GM18517 (cell line): ENCODE data around the gene TMCC1.
"Not testable (repeated sequence)": the region's sequence is repeated elsewhere in the genome, so short reads cannot be mapped to it uniquely, and the experiment has no call there.

Experiments
- ATAC-seq: cut with Tn5 transposase; IDR thresholded peaks from one replicate; pipeline ENCODE4 v1.9.1; 2021; ENCODE audit warnings: mild to moderate bottlenecking, moderate library complexity; ENCODE audit not compliant: unreplicated experiment

Gene TMCC1

DNA sequence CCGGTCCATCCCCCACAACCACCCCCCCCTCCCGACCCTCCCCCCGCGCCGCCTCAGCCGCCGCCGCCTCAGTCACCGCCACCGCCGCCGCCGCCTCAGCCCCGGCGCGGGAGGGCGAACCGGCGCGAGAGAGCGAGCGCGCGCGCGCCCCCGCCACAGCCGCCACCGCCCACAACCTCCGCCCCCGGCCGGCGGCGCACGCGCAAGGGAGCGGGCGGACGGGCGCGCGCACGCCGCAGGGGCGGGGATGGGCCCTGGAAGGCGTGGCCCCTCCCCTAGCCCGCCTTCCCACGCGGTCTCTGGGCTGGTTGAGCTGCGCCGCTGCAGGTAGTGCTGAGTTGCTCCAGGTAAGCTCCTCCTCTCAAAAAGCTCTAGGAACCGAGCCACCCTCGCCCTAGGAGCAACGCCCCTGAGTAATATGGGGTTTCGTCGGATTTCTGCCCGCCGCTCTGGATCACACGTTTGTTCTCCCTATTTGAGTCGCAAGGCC is at the start of gene TMCC1:
Gene TMCC1, minus strand, starts transcription at position 131 of the 490 bp plus-strand sequence.
- ATAC-seq: peak; percentile 67

DNA sequence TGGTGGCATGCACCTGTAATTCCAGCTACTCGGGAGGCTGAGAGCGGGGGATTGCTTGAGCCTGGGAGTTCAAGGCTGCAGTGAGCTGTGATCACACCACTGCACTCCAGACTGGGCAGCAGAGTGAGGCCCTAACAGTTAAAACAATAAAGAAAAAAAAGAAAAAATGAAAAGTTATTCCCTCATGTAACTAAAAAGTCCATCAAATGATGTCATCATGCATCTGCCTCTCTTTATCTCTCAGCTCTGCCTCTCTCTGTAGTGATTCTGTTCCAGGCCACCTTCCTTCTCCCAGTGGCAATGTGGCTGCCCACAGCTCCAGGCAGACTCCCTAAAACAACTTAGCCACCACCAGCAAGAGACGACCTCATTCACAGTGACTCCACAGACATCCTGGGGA is 49.5 kb upstream of the TMCC1 start:
- ATAC-seq: no peak

DNA sequence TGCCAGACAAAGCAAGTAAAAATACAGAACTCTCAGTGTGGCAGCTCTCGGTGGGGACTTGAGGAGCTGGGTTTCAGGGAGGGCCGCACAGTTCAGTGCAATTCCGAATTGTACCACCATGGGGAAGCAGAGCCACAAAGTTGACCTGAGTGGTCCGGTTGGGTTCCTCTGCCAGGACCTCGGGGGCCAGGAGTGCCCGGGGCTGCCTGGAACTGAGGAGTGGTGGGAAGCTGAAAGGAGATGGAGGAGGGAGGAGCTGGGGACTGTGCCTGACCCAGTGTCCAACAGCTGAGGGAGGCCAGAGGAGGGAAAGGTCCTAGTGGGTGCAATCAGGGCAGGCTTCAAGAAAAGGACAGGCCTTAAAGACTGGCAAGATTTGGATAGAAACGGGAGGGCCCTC is 48.8 kb upstream of the TMCC1 start:
- no peak for ATAC-seq

DNA sequence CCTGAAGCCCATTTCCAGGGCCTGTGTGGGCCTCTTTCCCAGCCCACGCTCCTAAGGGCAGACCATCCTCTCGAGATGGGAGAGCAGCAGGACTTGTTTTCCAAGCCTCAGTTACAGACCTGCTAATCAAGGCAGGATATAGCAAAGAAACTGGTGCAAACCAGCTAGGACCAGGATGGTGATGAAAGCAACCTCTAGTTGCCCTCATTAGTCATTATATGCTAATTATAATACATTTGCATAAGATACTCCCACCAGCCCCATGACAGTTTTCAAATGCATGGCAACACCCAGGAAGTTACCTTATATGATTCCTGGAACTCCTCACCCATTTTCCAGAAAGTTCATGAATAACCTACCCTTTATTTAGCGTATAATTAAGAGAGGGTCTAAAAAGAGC is 46.6 kb upstream of the TMCC1 start:
- no peak for ATAC-seq

DNA sequence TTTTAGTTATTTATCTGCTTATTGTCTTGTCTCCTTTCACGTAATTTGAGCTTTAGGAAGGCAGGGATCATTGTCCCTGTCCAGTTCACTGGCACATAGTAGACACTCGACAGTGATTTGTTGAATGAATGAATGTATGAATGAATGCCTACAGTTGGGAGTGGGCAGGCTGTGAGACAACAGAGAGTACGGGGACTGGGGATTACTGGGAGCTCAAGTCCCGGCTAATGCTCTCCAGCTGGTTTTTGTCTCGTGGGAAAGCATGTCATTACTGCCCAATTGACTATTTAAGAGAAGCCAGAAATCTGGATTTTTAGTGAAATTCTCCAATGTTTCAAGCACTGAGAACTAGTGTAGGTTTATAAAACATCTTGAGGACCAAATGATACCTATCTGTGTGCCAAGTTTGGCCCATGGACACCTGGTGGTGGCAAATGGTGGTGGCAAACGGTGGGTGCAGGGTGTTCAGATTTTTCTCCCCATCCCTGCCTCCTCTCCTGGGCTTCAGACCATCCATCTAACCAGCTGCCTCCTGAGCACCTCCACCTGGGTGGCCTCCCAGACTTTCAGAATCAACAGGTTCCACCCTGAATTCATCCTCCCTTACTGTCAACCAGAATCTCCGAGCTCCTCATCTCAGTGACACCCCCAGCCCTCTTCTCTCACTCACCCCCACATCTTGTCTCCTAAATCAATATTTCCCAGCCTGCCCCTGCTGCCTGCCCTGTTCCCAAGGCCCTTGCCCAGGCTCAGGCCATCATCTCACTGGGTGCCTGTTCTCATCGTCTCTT is 44.8 kb upstream of the TMCC1 start:
- ATAC-seq: no peak

DNA sequence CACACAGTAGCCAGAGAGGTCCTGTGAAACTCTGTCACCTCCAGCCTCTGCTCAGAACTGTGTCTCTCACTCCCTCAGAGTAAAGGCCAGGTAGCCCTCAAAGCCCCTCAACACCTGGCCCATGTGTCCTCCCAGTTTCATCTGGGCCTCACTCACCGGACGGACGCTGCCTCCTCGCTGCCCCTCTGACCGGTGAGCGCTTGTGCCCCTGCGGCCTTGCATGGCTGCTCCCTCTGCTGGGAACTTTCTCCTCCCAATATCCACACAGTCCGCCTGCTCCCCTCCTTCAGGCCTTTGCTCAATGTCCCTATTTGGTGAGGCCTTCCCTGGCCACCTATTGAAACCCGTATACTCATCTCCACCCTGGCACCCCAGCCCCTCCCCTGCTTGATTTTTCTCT is 44.2 kb upstream of the TMCC1 start:
- no peak for ATAC-seq

DNA sequence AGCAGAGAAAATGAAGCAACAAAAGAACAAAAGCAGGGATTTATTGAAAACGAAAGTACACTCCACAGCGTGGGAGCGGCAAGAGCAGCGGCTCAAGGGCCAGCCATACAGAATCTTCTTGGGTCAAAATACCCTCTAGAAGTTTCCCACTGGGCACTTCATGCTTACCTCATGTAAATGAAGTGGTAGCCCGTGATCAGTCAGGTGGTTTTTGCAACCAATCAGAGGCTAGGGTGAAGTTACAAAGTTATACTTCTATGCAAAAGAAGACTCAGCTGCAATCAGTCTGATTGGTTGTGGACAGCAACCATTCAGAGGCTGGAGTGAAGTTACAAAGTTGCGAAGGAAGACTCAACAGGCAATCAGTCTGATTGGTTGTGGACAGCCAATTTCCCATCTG is 43.2 kb upstream of the TMCC1 start:
- ATAC-seq: no peak

DNA sequence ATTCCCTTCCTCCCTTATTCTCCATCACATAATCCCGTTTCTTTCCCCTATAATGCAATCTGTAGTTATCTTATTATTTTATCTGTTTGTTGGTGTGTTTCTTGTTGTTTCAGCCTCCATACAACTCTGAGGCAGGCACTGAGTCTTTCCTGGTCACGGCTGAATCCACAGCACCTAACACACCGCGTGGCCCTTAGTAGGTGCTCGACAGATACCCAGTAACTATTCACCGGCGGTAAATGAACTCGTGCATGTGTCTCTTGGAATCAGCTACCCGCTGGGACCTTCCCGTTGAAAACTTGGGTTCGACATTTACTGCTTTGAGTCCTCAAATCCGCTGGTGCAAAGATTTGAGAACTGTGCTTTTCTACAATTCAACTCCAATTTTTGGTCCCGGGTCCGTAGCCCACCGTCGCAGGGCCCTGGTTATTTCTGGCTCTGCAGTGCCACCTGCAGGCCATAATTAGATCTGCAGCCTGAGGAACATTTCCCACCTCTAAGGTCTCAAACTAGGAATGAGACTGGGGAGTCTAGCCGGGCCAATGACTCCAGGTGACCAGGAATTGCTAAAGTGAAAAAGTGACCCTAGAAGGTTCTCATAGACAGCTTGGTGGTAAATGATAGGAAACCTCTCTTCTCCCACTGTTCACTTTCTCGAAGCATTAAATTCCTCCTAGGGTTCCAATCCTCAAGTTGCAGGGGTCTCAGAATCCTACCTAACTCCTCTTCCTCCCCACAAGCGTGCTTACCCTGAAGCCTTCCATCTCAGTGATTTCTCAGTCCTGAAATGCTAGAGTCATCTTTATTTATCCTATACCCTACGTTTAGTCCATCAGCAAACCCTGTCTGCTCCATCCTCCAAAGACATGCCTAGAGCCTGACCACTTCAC is 41.0 kb upstream of the TMCC1 start:
- ATAC-seq: no peak

DNA sequence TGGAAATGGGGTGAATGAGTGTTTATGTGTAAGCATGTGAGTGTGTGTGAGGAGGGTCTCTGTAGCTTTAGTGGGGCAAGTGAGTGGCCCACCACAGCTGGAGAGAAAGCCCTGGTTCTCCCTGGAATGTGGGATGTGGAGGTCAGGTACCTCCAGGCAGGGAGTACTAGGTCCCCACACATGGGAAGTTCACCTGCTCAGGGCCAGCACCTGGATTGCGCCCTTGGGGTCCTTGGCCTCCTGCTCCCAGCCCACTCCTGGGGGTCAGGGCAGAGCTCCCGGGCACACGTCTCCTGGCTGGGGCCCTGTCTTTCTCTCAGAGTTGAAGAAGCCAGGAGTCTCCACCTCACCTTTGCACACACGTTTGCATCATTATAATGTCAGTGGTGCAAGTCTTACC is 40.0 kb upstream of the TMCC1 start:
- ATAC-seq: no peak

DNA sequence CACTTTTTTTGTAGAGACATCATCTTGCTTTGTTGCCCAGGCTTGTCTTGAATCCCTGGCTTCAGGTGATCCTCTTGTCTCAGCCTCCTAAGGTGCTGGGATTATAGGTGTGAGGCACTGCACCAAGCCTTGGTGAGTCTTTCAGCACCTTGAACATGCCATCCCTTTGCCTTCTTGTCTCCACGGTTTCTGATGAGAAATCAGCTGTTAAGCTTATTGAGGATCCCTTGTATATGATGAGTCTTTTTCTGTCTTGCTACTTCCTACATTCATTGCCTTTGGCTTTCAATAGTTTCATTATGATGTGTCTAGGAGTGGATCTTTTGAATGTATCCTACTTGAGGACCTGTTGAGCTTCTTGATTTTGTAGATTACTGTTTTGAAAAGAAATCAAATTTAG is 35.9 kb upstream of the TMCC1 start:
- no peak for ATAC-seq

DNA sequence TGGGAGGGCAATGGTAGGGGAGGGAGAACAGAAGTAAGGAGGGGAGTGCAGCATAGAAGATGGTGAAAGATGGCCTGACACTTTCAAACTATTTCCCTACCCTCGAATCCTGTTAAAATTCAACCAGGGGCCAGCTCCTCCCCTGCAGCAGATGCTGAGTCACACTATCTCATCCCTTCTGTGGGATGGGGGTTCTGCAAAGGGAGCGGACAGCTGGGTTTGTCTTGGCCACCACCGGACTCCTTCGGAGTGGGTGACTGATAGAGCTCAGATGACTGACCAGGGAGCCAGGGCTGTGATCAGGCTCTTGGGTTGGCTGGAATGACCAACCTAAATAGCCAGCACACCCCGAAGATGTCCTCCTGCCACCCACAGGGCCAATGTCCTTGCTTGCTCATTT is 33.6 kb upstream of the TMCC1 start:
- ATAC-seq: no peak

DNA sequence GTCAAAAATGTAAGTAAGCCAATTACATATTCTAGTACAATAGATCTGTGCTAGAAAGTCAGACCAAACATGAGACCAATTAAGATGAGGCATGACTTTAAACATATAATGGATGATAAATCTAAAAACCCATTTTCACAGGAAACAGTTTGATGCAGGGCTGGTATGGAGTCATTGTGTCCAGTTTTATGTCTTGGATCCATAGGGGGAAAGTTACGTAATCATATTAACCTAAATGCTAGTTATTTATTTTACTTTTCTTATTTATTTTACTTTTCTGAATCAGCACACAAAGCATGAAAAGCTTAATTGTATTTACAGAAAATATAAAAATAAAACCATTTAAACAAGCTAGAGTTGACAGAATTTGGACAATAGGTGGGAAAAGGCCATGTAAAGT is 26.3 kb upstream of the TMCC1 start:
- ATAC-seq: no peak

DNA sequence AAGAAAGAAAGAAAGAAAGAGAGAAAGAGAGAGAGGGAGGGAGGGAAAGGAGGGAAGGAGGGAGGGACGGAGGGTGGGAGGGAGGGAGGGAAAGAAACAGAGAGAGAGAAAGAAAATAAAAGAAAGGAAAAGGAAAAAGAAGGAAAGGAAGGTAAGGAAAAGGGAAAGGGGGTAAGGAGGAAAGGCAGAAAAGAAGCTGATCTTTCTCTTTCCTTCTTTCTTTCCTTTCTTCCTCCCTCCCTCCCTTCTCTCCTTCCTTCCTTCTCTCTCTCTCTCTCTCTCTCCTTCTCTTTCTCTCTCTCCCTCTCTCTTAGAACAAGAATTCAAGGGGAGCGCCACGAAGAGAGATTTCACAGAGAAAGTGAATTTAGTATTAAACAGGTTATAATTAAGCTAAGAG is 25.8 kb upstream of the TMCC1 start:
- no peak for ATAC-seq

DNA sequence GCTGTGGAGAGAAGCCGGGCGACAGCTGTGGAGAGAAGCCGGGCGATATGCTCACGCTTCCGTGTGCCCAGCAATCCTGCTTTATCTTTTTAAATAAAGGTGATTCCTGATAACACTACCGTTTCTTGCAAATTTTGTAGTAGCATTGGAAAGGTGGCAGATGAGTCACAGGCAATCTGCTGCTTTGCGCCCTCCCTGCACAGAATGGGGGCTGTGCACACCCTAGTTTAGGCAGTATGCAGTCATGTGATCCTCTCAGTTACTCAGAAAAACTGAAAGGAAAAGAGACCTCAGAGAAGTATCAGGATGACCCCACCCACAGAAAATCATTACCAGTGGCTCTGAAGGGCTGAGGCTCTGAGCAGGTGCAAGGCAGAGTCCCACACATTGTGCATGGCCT is 24.9 kb upstream of the TMCC1 start:
- ATAC-seq: no peak

DNA sequence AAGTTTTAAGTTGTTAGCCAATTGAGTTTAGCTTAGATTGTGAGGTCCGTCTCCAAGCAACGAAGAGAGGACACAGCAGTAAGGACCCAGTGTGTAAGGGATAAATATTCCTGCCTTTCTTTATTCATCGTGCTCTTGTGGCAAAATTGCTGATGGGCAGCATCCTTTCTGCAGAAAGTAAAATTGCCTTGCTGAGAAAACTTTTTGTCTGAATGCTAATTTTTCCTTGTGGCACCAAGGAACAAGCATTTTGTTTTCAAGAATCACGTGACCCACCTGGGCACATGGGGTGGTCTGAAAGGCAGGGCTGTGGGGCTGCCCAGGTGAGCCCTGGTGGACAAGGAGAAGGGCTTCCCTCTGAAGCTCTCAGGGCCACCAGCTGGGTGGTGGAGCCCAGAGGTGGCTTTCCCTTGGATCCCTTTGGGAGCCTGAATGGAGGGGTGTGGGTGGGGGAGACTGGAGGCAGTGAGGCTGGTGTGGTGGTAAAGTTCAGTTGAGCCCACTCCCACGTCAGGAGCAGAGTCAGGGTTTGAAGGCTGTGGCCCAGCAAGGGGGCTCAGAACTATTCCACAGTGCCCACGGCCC is 24.0 kb upstream of the TMCC1 start:
- no peak for ATAC-seq

DNA sequence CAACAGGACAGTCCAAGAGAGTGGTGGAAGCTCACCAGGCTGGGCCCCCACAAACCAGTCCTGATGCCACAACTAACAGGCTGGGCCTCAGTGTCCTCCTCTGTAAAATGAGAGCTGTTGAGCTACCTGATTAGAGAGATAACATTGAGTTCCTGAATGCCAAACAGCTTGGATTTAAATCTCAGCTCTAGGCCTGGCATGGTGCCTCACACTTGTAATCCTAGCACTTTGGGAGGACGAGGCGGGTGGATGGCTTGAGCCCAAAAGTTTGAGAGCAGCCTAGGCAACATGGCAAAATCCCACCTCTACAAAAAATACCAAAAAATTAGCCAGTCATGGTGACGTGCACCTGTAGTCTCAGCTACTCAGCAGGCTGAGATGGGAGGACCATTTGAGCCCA is 20.1 kb upstream of the TMCC1 start:
- no peak for ATAC-seq

DNA sequence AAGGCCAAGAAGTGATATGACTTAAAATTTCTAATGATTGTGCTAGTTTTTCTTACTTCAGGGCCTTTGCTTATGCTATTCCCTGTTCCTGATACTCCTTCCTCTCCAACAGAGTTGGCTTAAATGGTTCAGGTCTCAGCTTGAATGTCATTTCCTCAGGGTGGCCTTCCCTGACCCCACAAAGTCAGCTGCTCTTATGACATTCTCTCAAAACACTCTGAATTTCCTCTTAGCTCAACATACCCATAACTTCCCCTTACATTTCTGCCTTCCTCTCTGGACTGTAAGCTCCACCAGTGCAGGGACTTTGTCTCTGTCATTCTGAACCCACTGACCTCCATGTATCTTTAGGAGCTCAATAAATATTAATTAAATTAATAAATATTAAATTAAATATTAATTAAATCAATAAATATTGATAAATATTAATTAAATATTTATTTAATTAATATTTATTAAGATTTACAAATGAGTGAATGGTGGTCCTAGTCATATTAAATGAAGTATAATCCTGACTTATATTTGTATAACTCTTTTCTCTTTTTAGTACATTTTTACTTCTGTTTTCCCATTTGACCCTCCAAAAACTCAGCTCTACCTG is 17.9 kb upstream of the TMCC1 start:
- ATAC-seq: no peak

DNA sequence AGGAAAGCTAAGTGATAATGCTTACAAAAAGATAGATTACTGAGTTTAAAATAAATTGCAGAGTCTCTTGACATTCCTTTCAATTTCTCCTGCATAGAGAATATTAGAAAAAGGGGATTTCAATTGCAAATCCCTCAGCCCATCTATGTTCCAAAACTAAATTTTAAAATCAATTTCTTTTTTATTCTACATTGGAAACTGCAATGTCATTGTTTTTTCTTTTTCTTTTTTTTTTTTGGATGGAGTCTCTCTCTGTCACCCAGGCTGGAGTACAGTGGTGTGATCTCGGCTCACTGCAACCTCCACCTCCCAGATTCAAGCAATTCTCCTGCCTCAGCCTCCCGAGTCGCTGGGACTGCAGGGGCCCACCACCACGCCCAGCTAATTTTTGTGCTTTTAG is 15.7 kb upstream of the TMCC1 start:
- not testable (repeated sequence) for ATAC-seq

DNA sequence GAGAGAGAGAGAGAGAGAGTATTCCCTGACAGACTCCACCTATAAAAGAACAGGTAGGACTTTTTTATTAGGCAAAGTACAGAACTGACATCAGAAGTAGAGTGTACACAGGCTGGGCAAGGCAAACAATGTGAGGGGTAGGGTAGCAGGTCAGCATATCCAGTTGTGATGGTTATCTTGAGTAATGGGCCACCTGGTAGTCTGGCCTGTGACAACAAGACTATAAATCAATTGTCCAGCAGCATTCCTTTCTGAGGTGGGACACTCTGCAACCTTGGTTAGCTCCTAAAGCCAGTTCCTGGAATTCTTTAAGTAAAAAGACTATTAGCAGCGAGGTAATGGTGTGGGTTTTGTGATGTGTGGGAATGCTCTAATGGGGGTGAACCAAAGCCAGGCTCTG is 14.9 kb upstream of the TMCC1 start:
- no peak for ATAC-seq

DNA sequence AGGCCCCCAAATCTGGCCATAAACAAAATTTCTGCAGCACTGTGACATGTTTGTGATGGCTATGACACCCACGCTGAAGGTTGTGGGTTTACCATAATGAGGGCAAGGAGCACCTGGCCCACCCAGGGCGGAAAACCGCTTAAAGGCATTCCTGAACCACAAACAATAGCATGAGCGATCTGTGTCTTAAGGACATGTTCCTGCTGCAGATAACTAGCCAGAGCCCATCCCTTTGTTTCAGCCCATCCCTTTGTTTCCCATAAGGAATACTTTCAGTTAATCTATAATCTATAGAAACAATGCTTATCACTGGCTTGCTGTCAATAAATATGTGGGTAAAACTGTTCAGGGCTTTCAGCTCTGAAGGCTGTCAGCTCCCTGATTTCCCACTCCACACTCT is 7.8 kb upstream of the TMCC1 start:
- ATAC-seq: not testable (repeated sequence)

DNA sequence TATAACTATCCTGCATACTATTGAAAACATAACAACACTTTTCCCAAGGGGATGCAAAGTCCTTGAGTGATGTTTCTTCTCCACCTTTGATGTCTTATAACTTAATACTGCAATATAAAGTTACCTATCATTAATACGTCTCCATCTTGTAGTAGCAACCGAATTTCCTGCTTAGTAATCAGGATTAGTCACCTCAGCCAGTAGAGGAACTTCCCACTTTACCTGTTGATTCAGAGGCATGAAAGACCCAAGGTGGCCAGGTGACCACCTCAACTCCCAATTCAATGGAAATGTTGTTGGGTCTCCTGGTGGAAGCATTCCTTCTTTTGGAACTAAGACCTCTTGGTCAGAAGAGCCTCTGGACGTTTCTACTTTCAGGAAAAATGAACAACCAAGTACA is 3.5 kb upstream of the TMCC1 start:
- no peak for ATAC-seq
